WTC11 (cell line): ENCODE measurements around the gene ZNF470. TPM values are rescaled to one million over a fixed set of nuclear protein-coding genes. Genes with fewer than 3 reads are reported as not detected.

Experiments
- ATAC-seq: fragments of 200-7000 bp; cut with Tn5 transposase; 2 replicates; pipeline ENCODE4 v1.10.0; 2021; ENCODE audit warnings: mild to moderate bottlenecking, moderate library complexity
- CTCF ChIA-PET: fragments of 300-600 bp; sonication (Branson Sonifier 250); formaldehyde crosslinking; loops from one replicate; lab custom pipeline; 2021; ENCODE audit warnings: antibody characterized with exemption; lab: Charles Lee
- POLR2A ChIA-PET: fragments of 350-600 bp; sonication (Branson Sonifier 250); formaldehyde crosslinking; loops from one replicate; lab custom pipeline; 2021; ENCODE audit warnings: antibody characterized with exemption; lab: Charles Lee
- DNase-seq: peaks from one replicate; pipeline ENCODE4 v3.0.0; 2021; ENCODE audit warnings: low spot score
- H3K27ac Mint-ChIP-seq: 2 replicates; pipeline ENCODE4 v1.8.0; 2021; ENCODE audit warnings: mixed read lengths
- H3K27me3 Mint-ChIP-seq: 2 replicates; pipeline ENCODE4 v1.8.0; 2021; ENCODE audit warnings: low read depth, mild to moderate bottlenecking, moderate library complexity, mixed read lengths
- H3K36me3 Mint-ChIP-seq: 2 replicates; pipeline ENCODE4 v1.8.0; 2021; ENCODE audit warnings: mixed read lengths
- H3K4me1 Mint-ChIP-seq: 2 replicates; pipeline ENCODE4 v1.8.0; 2022; ENCODE audit warnings: mixed read lengths
- H3K4me3 Mint-ChIP-seq: 2 replicates; pipeline ENCODE4 v1.8.0; 2021; ENCODE audit warnings: mild to moderate bottlenecking, moderate library complexity, mixed read lengths
- H3K9me3 Mint-ChIP-seq: 2 replicates; pipeline ENCODE4 v1.8.0; 2021; ENCODE audit warnings: mixed read lengths
- ATF6 ChIP-seq: sonication (generic); formaldehyde crosslinking; IDR thresholded peaks from 2 replicates; pipeline ENCODE4 v1.8.1; 2023; ENCODE audit warnings: mild to moderate bottlenecking, missing genetic modification reagents
- FOXK1 ChIP-seq: sonication (generic); formaldehyde crosslinking; IDR thresholded peaks from 2 replicates; pipeline ENCODE4 v1.8.0; 2022; ENCODE audit warnings: mild to moderate bottlenecking, moderate library complexity, missing genetic modification reagents
- FOXP1 ChIP-seq: sonication (generic); formaldehyde crosslinking; IDR thresholded peaks from 2 replicates; pipeline ENCODE4 v1.8.0; 2022; ENCODE audit warnings: missing genetic modification reagents, mild to moderate bottlenecking, moderate library complexity, borderline replicate concordance
- FOXP4 ChIP-seq: sonication (generic); formaldehyde crosslinking; IDR thresholded peaks from 2 replicates; pipeline ENCODE4 v1.8.0; 2022; ENCODE audit warnings: mild to moderate bottlenecking, missing genetic modification reagents
- GABPB1 ChIP-seq: sonication (generic); formaldehyde crosslinking; IDR thresholded peaks from 2 replicates; pipeline ENCODE4 v1.8.1; 2023; ENCODE audit warnings: mild to moderate bottlenecking, missing genetic modification reagents
- JAZF1 ChIP-seq: fragments of 250-450 bp; sonication (Bioruptor Pico); IDR thresholded peaks from 2 replicates; pipeline ENCODE4 v1.9.0; 2021; ENCODE audit warnings: moderate library complexity, mild to moderate bottlenecking, inconsistent platforms
- JUN ChIP-seq: sonication (generic); formaldehyde crosslinking; IDR thresholded peaks from 2 replicates; pipeline ENCODE4 v1.8.0; 2023; ENCODE audit warnings: mild to moderate bottlenecking, missing genetic modification reagents
- NFYB ChIP-seq: sonication (generic); formaldehyde crosslinking; conservative IDR thresholded peaks from 2 replicates; pipeline ENCODE4 v1.8.0; 2022; ENCODE audit warnings: low read depth, missing genetic modification reagents
- NR3C1 ChIP-seq: sonication (generic); formaldehyde crosslinking; conservative IDR thresholded peaks from 2 replicates; pipeline ENCODE4 v1.8.1; 2023; ENCODE audit warnings: low read depth, mild to moderate bottlenecking, missing genetic modification reagents
- PREB ChIP-seq: sonication (generic); formaldehyde crosslinking; IDR thresholded peaks from 2 replicates; pipeline ENCODE4 v1.8.1; 2022; ENCODE audit warnings: mild to moderate bottlenecking, missing genetic modification reagents, moderate library complexity, borderline replicate concordance
- RORB ChIP-seq: fragments of 250-450 bp; sonication (Bioruptor Pico); IDR thresholded peaks from 2 replicates; pipeline ENCODE4 v1.9.0; 2021; ENCODE audit warnings: mild to moderate bottlenecking
- TCF7 ChIP-seq: sonication (generic); formaldehyde crosslinking; IDR thresholded peaks from 2 replicates; pipeline ENCODE4 v1.8.0; 2022; ENCODE audit warnings: mild to moderate bottlenecking, low read depth, missing genetic modification reagents, moderate library complexity
- TEAD1 ChIP-seq: sonication (generic); formaldehyde crosslinking; IDR thresholded peaks from 2 replicates; pipeline ENCODE4 v1.8.0; 2022; ENCODE audit warnings: mild to moderate bottlenecking, missing genetic modification reagents
- ZNF121 ChIP-seq: sonication (generic); formaldehyde crosslinking; IDR thresholded peaks from 2 replicates; pipeline ENCODE4 v1.8.0; 2023; ENCODE audit warnings: missing genetic modification reagents
- ZNF232 ChIP-seq: sonication (generic); formaldehyde crosslinking; IDR thresholded peaks from 2 replicates; pipeline ENCODE4 v1.8.0; 2022; ENCODE audit warnings: mild to moderate bottlenecking, missing genetic modification reagents
- ZNF425 ChIP-seq: fragments of 250-450 bp; sonication (Bioruptor Pico); conservative IDR thresholded peaks from 2 replicates; pipeline ENCODE4 v1.9.0; 2021; ENCODE audit warnings: mild to moderate bottlenecking
- ZNF512 ChIP-seq: sonication (generic); formaldehyde crosslinking; IDR thresholded peaks from 2 replicates; pipeline ENCODE4 v1.8.1; 2022; ENCODE audit warnings: missing genetic modification reagents, borderline replicate concordance
- ZNF671 ChIP-seq: fragments of 250-450 bp; sonication (Bioruptor Pico); IDR thresholded peaks from 2 replicates; pipeline ENCODE4 v1.8.0; 2021; ENCODE audit warnings: mild to moderate bottlenecking
- ZSCAN18 ChIP-seq: fragments of 250-450 bp; sonication (Bioruptor Pico); IDR thresholded peaks from 2 replicates; pipeline ENCODE4 v2.1.2; 2022; ENCODE audit warnings: mild to moderate bottlenecking, moderate library complexity
- total RNA-seq: library from RNA; stranded (reverse); gene quantifications from 3 replicates; pipeline ENCODE4 v1.2.3, GENCODE V29; 2021

Gene ZNF470
- total RNA-seq, 1 experiment from 2014 or later = 6.5 TPM

GRCh38 chr19:56611288-56611687 lies 44.0 kb downstream of the ZNF470 start:
- H3K27me3 Mint-ChIP-seq = peaks cover 4% of the 10 kb centered on the region
- ATAC-seq (peak; percentile 69), DNase-seq (no peak)
- peaks cover 3% of the 10 kb centered on the region; the same call in 1 of the 2 replicates for H3K4me1 Mint-ChIP-seq
- no peak for TF ChIP-seq ZNF121 (CRISPR knock-in tag)
- TF ChIP-seq ZNF232 (CRISPR knock-in tag) = no peak
- no peak for TF ChIP-seq NFYB (CRISPR knock-in tag)
- no peak for TF ChIP-seq ZNF512 (CRISPR knock-in tag)
- no peak overlapping the region for H3K27ac Mint-ChIP-seq
- H3K36me3 Mint-ChIP-seq = peaks cover 77% of the 10 kb centered on the region
- H3K4me3 Mint-ChIP-seq = no peak overlapping the region
- peaks cover 87% of the 10 kb centered on the region for H3K9me3 Mint-ChIP-seq
- ChIA-PET POLR2A (no interaction called here), CTCF (no interaction called here)

GRCh38 chr19:56612737-56613136 lies 45.5 kb downstream of the ZNF470 start:
- DNase-seq (no peak), ATAC-seq (no peak)
- ChIA-PET POLR2A (no interaction called here), CTCF (no interaction called here)
- Mint-ChIP-seq H3K9me3 (peaks cover 87% of the 10 kb centered on the region), H3K4me3 (no peak overlapping the region), H3K27me3 (peaks cover 4% of the 10 kb centered on the region), H3K36me3 (peaks cover 84% of the 10 kb centered on the region), H3K27ac (no peak overlapping the region), H3K4me1 (peaks cover 3% of the 10 kb centered on the region; the same call in 1 of the 2 replicates)
- TF ChIP-seq ZNF425 (CRISPR knock-in tag) = no peak
- no peak for TF ChIP-seq ZNF512 (CRISPR knock-in tag)
- TF ChIP-seq PREB (CRISPR knock-in tag) = no peak
- no peak for TF ChIP-seq FOXP4 (CRISPR knock-in tag)
- TF ChIP-seq TEAD1 (CRISPR knock-in tag) = no peak
- no peak for TF ChIP-seq JUN (CRISPR knock-in tag)
- TF ChIP-seq NR3C1 (CRISPR knock-in tag) = no peak
- TF ChIP-seq GABPB1 (CRISPR knock-in tag) = no peak
- TF ChIP-seq FOXK1 (CRISPR knock-in tag) = no peak
- TF ChIP-seq FOXP1 (CRISPR knock-in tag) = no peak
- TF ChIP-seq ZSCAN18 = no peak
- no peak for TF ChIP-seq TCF7 (CRISPR knock-in tag)
- TF ChIP-seq RORB (CRISPR knock-in tag) = no peak
- TF ChIP-seq ATF6 (CRISPR knock-in tag) = no peak
- TF ChIP-seq ZNF671 (CRISPR knock-in tag) = no peak
- no peak for TF ChIP-seq JAZF1
